Tibial artery (tissue), 4 donors: ENCODE measurements around the gene RUSC2.

Experiments
- DNase-seq, 2 donors: peaks; one replicate each; pipeline ENCODE4 v3.0.0-alpha.2; 2019
- H3K27ac ChIP-seq, 2 donors: fragments of 200-600 bp; sonication (generic) in 1 of 2; 1 replicate in 1 of 2; 2 replicates in 1 of 2; pipeline ENCODE4 v1.5.1; 2018 to 2019; ENCODE audit warnings: mild to moderate bottlenecking in 1 of 2
- H3K27me3 ChIP-seq, 2 donors: fragments of 200-600 bp; sonication (generic) in 1 of 2; one replicate each; pipeline versions ENCODE4 v1.5.1 to v1.6.0; 2016 to 2019
- H3K36me3 ChIP-seq, 3 donors: fragments of 200-600 bp; sonication (generic) in 2 of 3; one replicate each; pipeline ENCODE4 v1.5.1; 2016 to 2019; ENCODE audit warnings: mild to moderate bottlenecking in 2 of 3
- H3K4me1 ChIP-seq, 4 donors: fragments of 200-600 bp; sonication (generic) in 2 of 4; 1 replicate in 3 of 4; 2 replicates in 1 of 4; pipeline ENCODE4 v1.5.1; 2016 to 2019
- H3K4me3 ChIP-seq, 2 donors: fragments of 200-600 bp; sonication (generic) in 1 of 2; 1 replicate in 1 of 2; 2 replicates in 1 of 2; pipeline ENCODE4 v1.5.1; 2018 to 2019; ENCODE audit warnings: mild to moderate bottlenecking in 2 of 2
- H3K9me3 ChIP-seq, 3 donors: fragments of 200-600 bp; sonication (generic) in 1 of 3; one replicate each; pipeline ENCODE4 v1.5.1; 2016 to 2019
- CTCF ChIP-seq, 2 experiments: fragments of 200-600 bp in 1 of 2; fragments of 450-650 bp in 1 of 2; IDR thresholded peaks; one replicate each; pipeline ENCODE4 v1.5.1; 2017 to 2019; ENCODE audit warnings: antibody characterized with exemption in 2 of 2, mild to moderate bottlenecking in 1 of 2, moderate library complexity in 1 of 2
- intact Hi-C: fragments of 100-400 bp; cut with DNase I; formaldehyde crosslinking; loops from one replicate; pipeline ENCODE4 v1.15.0; 2023; ENCODE audit warnings: low total_unique reads

RUSC2 gene

GRCh38 chr9:35537913-35538312, 48.0 kb downstream of the RUSC2 start:
- peak overlapping the region; percentile 34 for H3K4me3 ChIP-seq
- no peaks in the 10 kb centered on the region for H3K27me3 ChIP-seq
- TF ChIP-seq CTCF (IDR thresholded peaks at IDR 0.05): no peak
- H3K9me3 ChIP-seq: no peaks in the 10 kb centered on the region
- no peaks in the 10 kb centered on the region for H3K36me3 ChIP-seq
- peaks cover 6 to 86% (median 54%) of the 10 kb centered on the region in 4 donors for H3K4me1 ChIP-seq
- intact Hi-C loops: no loop called here
- no peak for DNase-seq
- peak overlapping the region; percentile 73 to 87 for H3K27ac ChIP-seq

- intact Hi-C loops: no loop called here
- no peak for TF ChIP-seq CTCF (IDR thresholded peaks at IDR 0.05)
- H3K27me3 ChIP-seq: no peaks in the 10 kb centered on the region
- H3K4me3 ChIP-seq: peak overlapping the region; percentile 34
- peak overlapping the region; percentile 73 to 87 for H3K27ac ChIP-seq
- H3K4me1 ChIP-seq: peaks cover 6 to 88% (median 56%) of the 10 kb centered on the region in 4 donors
- no peaks in the 10 kb centered on the region for H3K36me3 ChIP-seq
- DNase-seq: peak; percentile 81 to 91
- no peaks in the 10 kb centered on the region for H3K9me3 ChIP-seq
Measured at GRCh38 chr9:35538361-35539234, 48.7 kb downstream of the RUSC2 start.
